T-helper 17 cell (primary cell): Measurements from ENCODE around the gene TMEM238. TPM values are rescaled to one million over a fixed set of nuclear protein-coding genes. Genes with fewer than 3 reads are reported as not detected.

ENCODE experiments used
- ATAC-seq: fragments of 150-1000 bp; cut with Tn5 transposase; 2 replicates; pipeline ENCODE4 v1.10.0; 2021; ENCODE audit warnings: mild to moderate bottlenecking, moderate library complexity
- DNase-seq, 3 donors: peaks; one replicate each; pipeline versions ENCODE4 v3.0.0 to v3.0.0-alpha.2; 2020 to 2021
- H3K9me3 ChIP-seq: one replicate; pipeline ENCODE4 v1.7.0; 2013; ENCODE audit warnings: low read length, mild to moderate bottlenecking; ENCODE audit not compliant: control insufficient read depth, poor library complexity, severe bottlenecking
- H3K27ac Mint-ChIP-seq: one replicate; pipeline ENCODE4 v1.8.0; 2022; ENCODE audit warnings: mild to moderate bottlenecking, moderate library complexity, mixed read lengths
- H3K27me3 Mint-ChIP-seq: one replicate; pipeline ENCODE4 v1.8.0; 2022; ENCODE audit warnings: mixed read lengths
- H3K36me3 Mint-ChIP-seq: one replicate; pipeline ENCODE4 v1.8.0; 2022; ENCODE audit warnings: low read depth, mixed read lengths
- H3K4me1 Mint-ChIP-seq: one replicate; pipeline ENCODE4 v1.8.0; 2022; ENCODE audit warnings: mild to moderate bottlenecking, mixed read lengths
- H3K4me3 Mint-ChIP-seq: one replicate; pipeline ENCODE4 v1.8.0; 2022; ENCODE audit warnings: mild to moderate bottlenecking, moderate library complexity, mixed read lengths
- total RNA-seq, 4 donors: library from RNA in 2 of 4; stranded (reverse) in 2 of 4; gene quantifications; one replicate each; pipeline ENCODE4 v1.2.3 and lab custom pipeline; 2022 to 2026

The TMEM238 gene
- total RNA-seq, 2 donors from 2014 or later, result 14.6 to 19.5 TPM

- Mint-ChIP-seq H3K27me3 (peaks cover 27% of the 10 kb centered on the region), H3K36me3 (peaks cover 10% of the 10 kb centered on the region), H3K4me1 (peaks cover 8% of the 10 kb centered on the region), H3K27ac (no peak overlapping the region), H3K4me3 (no peak overlapping the region)
- DNase-seq, result no peak
- H3K9me3 ChIP-seq, result no peaks in the 10 kb centered on the region
- ATAC-seq, result no peak
Measured at GRCh38 chr19:55366790-55367189, 17.3 kb downstream of the TMEM238 start.

GRCh38 chr19:55365964-55366363 is 18.1 kb downstream of the TMEM238 start:
- Mint-ChIP-seq H3K27ac (no peak overlapping the region), H3K4me1 (peaks cover 7% of the 10 kb centered on the region), H3K27me3 (peaks cover 19% of the 10 kb centered on the region), H3K4me3 (no peak overlapping the region), H3K36me3 (peaks cover 8% of the 10 kb centered on the region)
- no peak for DNase-seq
- ATAC-seq, result no peak
- no peaks in the 10 kb centered on the region for H3K9me3 ChIP-seq

GRCh38 chr19:55365245-55365644 is 18.8 kb downstream of the TMEM238 start:
- peaks cover 13% of the 10 kb centered on the region for H3K27me3 Mint-ChIP-seq
- peaks cover 5% of the 10 kb centered on the region for H3K36me3 Mint-ChIP-seq
- H3K9me3 ChIP-seq, result no peaks in the 10 kb centered on the region
- peaks cover 3% of the 10 kb centered on the region for H3K4me1 Mint-ChIP-seq
- ATAC-seq, result no peak
- H3K27ac Mint-ChIP-seq, result no peak overlapping the region
- no peak for DNase-seq
- no peak overlapping the region for H3K4me3 Mint-ChIP-seq

GRCh38 chr19:55362990-55363716 is 20.9 kb downstream of the TMEM238 start, which contains the start of gene GARIN5B:
Gene GARIN5B (minus strand): TSS chr19:55363260. CDS start chr19:55363066, 194 bp downstream.
- H3K4me3 Mint-ChIP-seq, result no peak within 1 kb of the TSS
- DNase-seq (no peak), ATAC-seq (no peak)
- H3K9me3 ChIP-seq, result no peaks in the 10 kb centered on the region
- peaks cover 2% of the 10 kb centered on the region for H3K36me3 Mint-ChIP-seq
- no peaks in the 10 kb centered on the region for H3K4me1 Mint-ChIP-seq
- no peak within 1 kb of the TSS for H3K27ac Mint-ChIP-seq
- peaks cover 7% of the 10 kb centered on the region for H3K27me3 Mint-ChIP-seq

GRCh38 chr19:55362174-55362989 is 21.7 kb downstream of the TMEM238 start:
- Mint-ChIP-seq H3K4me3 (no peak overlapping the region), H3K27ac (no peak overlapping the region), H3K36me3 (peaks cover 2% of the 10 kb centered on the region), H3K27me3 (peaks cover 7% of the 10 kb centered on the region), H3K4me1 (no peaks in the 10 kb centered on the region)
- no peak for ATAC-seq
- H3K9me3 ChIP-seq, result no peaks in the 10 kb centered on the region
- no peak for DNase-seq

GRCh38 chr19:55360902-55361301 is 23.2 kb downstream of the TMEM238 start:
- Mint-ChIP-seq H3K4me3 (no peak overlapping the region), H3K27ac (no peak overlapping the region), H3K4me1 (no peaks in the 10 kb centered on the region), H3K36me3 (peaks cover 2% of the 10 kb centered on the region), H3K27me3 (peaks cover 14% of the 10 kb centered on the region)
- DNase-seq (no peak), ATAC-seq (no peak)
- no peaks in the 10 kb centered on the region for H3K9me3 ChIP-seq

- Mint-ChIP-seq H3K27me3 (peaks cover 14% of the 10 kb centered on the region), H3K36me3 (no peaks in the 10 kb centered on the region), H3K27ac (no peak overlapping the region), H3K4me3 (no peak overlapping the region), H3K4me1 (no peaks in the 10 kb centered on the region)
- ATAC-seq (no peak), DNase-seq (no peak)
- H3K9me3 ChIP-seq, result no peaks in the 10 kb centered on the region
Measured at GRCh38 chr19:55358943-55359908, 24.9 kb downstream of the TMEM238 start.

- DNase-seq, result no peak
- Mint-ChIP-seq H3K27ac (no peak overlapping the region), H3K27me3 (peaks cover 14% of the 10 kb centered on the region), H3K36me3 (no peaks in the 10 kb centered on the region), H3K4me1 (peaks cover 3% of the 10 kb centered on the region), H3K4me3 (no peak overlapping the region)
- no peak for ATAC-seq
- no peaks in the 10 kb centered on the region for H3K9me3 ChIP-seq
Measured at GRCh38 chr19:55358493-55358892, 25.6 kb downstream of the TMEM238 start.

GRCh38 chr19:55355213-55355821 is 28.8 kb downstream of the TMEM238 start:
- DNase-seq, result no peak
- H3K9me3 ChIP-seq, result no peaks in the 10 kb centered on the region
- Mint-ChIP-seq H3K4me1 (peaks cover 24% of the 10 kb centered on the region), H3K4me3 (no peak overlapping the region), H3K27ac (no peak overlapping the region), H3K27me3 (peaks cover 40% of the 10 kb centered on the region), H3K36me3 (peaks cover 7% of the 10 kb centered on the region)
- no peak for ATAC-seq

GRCh38 chr19:55354698-55355212 is 29.3 kb downstream of the TMEM238 start, which contains the start of gene COX6B2:
Gene COX6B2 (minus strand): TSS chr19:55354719. CDS start chr19:55354521, 198 bp downstream.
- DNase-seq, result no peak
- Mint-ChIP-seq H3K36me3 (peaks cover 7% of the 10 kb centered on the region), H3K27me3 (peaks cover 40% of the 10 kb centered on the region), H3K27ac (no peak within 1 kb of the TSS), H3K4me1 (peaks cover 24% of the 10 kb centered on the region), H3K4me3 (peak within 1 kb of the TSS; percentile 86)
- H3K9me3 ChIP-seq, result no peaks in the 10 kb centered on the region
- ATAC-seq, result no peak

- DNase-seq (peak; percentile 51 to 70 (median 66)), ATAC-seq (peak; percentile 86)
- H3K27ac Mint-ChIP-seq, result no peak overlapping the region
- peaks cover 40% of the 10 kb centered on the region for H3K27me3 Mint-ChIP-seq
- H3K4me1 Mint-ChIP-seq, result peaks cover 24% of the 10 kb centered on the region
- no peaks in the 10 kb centered on the region for H3K9me3 ChIP-seq
- peaks cover 7% of the 10 kb centered on the region for H3K36me3 Mint-ChIP-seq
- H3K4me3 Mint-ChIP-seq, result peak overlapping the region; percentile 86
Measured at GRCh38 chr19:55353803-55354697, 30.0 kb downstream of the TMEM238 start.
